Activated CD8-positive, alpha-beta memory T cell treated with anti-CD3 and anti-CD28 coated beads, Interleukin-2, amount 10 ng/mL, durations not matched to agents 7 days and 5 days (primary cell): ENCODE data around the gene RFNG. TPM values are rescaled to one million over a fixed set of nuclear protein-coding genes. Genes with fewer than 3 reads are reported as not detected.
"Not testable (repeated sequence)": the region's sequence is repeated elsewhere in the genome, so short reads cannot be mapped to it uniquely, and the experiment has no call there.

Experiments
- ATAC-seq: fragments of 150-1000 bp; cut with Tn5 transposase; one replicate; pipeline ENCODE4 v1.10.0; 2021; ENCODE audit warnings: moderate library complexity
- CTCF ChIA-PET: fragments of 350-600 bp; sonication (Branson Sonifier 250); formaldehyde crosslinking; loops from one replicate; lab custom pipeline; 2021; ENCODE audit warnings: antibody characterized with exemption; lab: Charles Lee
- DNase-seq: peaks from one replicate; pipeline ENCODE4 v3.0.0-alpha.2; 2020
- H3K27ac Mint-ChIP-seq: one replicate; pipeline ENCODE4 v1.8.0; 2021; ENCODE audit warnings: mild to moderate bottlenecking, mixed read lengths
- H3K27me3 Mint-ChIP-seq: one replicate; pipeline ENCODE4 v1.8.0; 2021; ENCODE audit warnings: mixed read lengths
- H3K36me3 Mint-ChIP-seq: one replicate; pipeline ENCODE4 v1.8.0; 2021; ENCODE audit warnings: mild to moderate bottlenecking, mixed read lengths
- H3K4me1 Mint-ChIP-seq: one replicate; pipeline ENCODE4 v1.8.0; 2021; ENCODE audit warnings: mixed read lengths
- H3K4me3 Mint-ChIP-seq: one replicate; pipeline ENCODE4 v1.8.0; 2021; ENCODE audit warnings: mild to moderate bottlenecking, moderate library complexity, mixed read lengths
- H3K9me3 Mint-ChIP-seq: one replicate; pipeline ENCODE4 v1.8.0; 2022; ENCODE audit warnings: low read depth, mixed read lengths
- total RNA-seq, 2 experiments: library from RNA; stranded (reverse); gene quantifications; one replicate each; pipeline ENCODE4 v1.2.3, GENCODE V29; 2021

The RFNG gene
- total RNA-seq, 2 experiments from 2014 or later, result 20.9 to 23.0 TPM

GRCh38 chr17:82045936-82046484, 5.6 kb downstream of the RFNG start:
- no peak overlapping the region for H3K4me3 Mint-ChIP-seq
- peaks cover 12% of the 10 kb centered on the region for H3K4me1 Mint-ChIP-seq
- no peaks in the 10 kb centered on the region for H3K9me3 Mint-ChIP-seq
- no peaks in the 10 kb centered on the region for H3K27me3 Mint-ChIP-seq
- CTCF ChIA-PET, result no interaction called here
- ATAC-seq (no peak), DNase-seq (no peak)
- H3K36me3 Mint-ChIP-seq, result no peaks in the 10 kb centered on the region
- H3K27ac Mint-ChIP-seq, result no peak overlapping the region

- H3K4me1 Mint-ChIP-seq, result peaks cover 10% of the 10 kb centered on the region
- H3K36me3 Mint-ChIP-seq, result no peaks in the 10 kb centered on the region
- no peaks in the 10 kb centered on the region for H3K27me3 Mint-ChIP-seq
- H3K9me3 Mint-ChIP-seq, result no peaks in the 10 kb centered on the region
- CTCF ChIA-PET, result interaction anchor here (0.7 to 1.4 kb wide), 4 partner anchors 11 to 83 kb away, joined by 3 to 4 read pairs (median 3); no protein-coding TSS in a partner anchor
- no peak overlapping the region for H3K4me3 Mint-ChIP-seq
- H3K27ac Mint-ChIP-seq, result no peak overlapping the region
- ATAC-seq, result no peak
- no peak for DNase-seq
These were observed 8.1 kb downstream of the RFNG start for GRCh38 chr17:82043507-82043906.

GRCh38 chr17:82042649-82043048, 9.0 kb downstream of the RFNG start:
- Mint-ChIP-seq H3K27ac (no peak overlapping the region), H3K36me3 (no peaks in the 10 kb centered on the region), H3K27me3 (no peaks in the 10 kb centered on the region), H3K4me3 (no peak overlapping the region), H3K9me3 (no peaks in the 10 kb centered on the region), H3K4me1 (peaks cover 15% of the 10 kb centered on the region)
- DNase-seq (no peak), ATAC-seq (no peak)
- CTCF ChIA-PET, result interaction anchor here (0.7 kb wide), 1 partner anchor 84 kb away, joined by 3 read pairs; no protein-coding TSS in a partner anchor

- Mint-ChIP-seq H3K4me1 (peaks cover 18% of the 10 kb centered on the region), H3K36me3 (no peaks in the 10 kb centered on the region), H3K27ac (no peak overlapping the region), H3K27me3 (no peaks in the 10 kb centered on the region), H3K9me3 (no peaks in the 10 kb centered on the region), H3K4me3 (no peak overlapping the region)
- ATAC-seq (no peak), DNase-seq (no peak)
- CTCF ChIA-PET, result interaction anchor here (1.0 kb wide), 1 partner anchor 115 kb away, joined by 3 read pairs; no protein-coding TSS in a partner anchor
These were observed 10.3 kb downstream of the RFNG start for GRCh38 chr17:82041144-82041814.

- DNase-seq (no peak), ATAC-seq (no peak)
- no peaks in the 10 kb centered on the region for H3K9me3 Mint-ChIP-seq
- CTCF ChIA-PET, result interaction anchor here (2.5 kb wide), 1 partner anchor 10 kb away, joined by 16 read pairs; no protein-coding TSS in a partner anchor
- H3K4me3 Mint-ChIP-seq, result no peak overlapping the region
- peaks cover 7% of the 10 kb centered on the region for H3K36me3 Mint-ChIP-seq
- H3K4me1 Mint-ChIP-seq, result peaks cover 24% of the 10 kb centered on the region
- no peaks in the 10 kb centered on the region for H3K27me3 Mint-ChIP-seq
- H3K27ac Mint-ChIP-seq, result no peak overlapping the region
These were observed 11.8 kb downstream of the RFNG start for GRCh38 chr17:82039695-82040299.

GRCh38 chr17:82038796-82039409, 12.7 kb downstream of the RFNG start:
- CTCF ChIA-PET, result interaction anchor here (1.7 to 3.5 kb wide), 5 partner anchors 9 to 117 kb away, joined by 7 to 16 read pairs (median 13); partner anchors contain the start of genes CENPX and LRRC45
- H3K36me3 Mint-ChIP-seq, H3K27me3 Mint-ChIP-seq, H3K27ac Mint-ChIP-seq, H3K4me3 Mint-ChIP-seq, H3K9me3 Mint-ChIP-seq, DNase-seq, ATAC-seq: not testable (repeated sequence)
- peaks cover 24% of the 10 kb centered on the region for H3K4me1 Mint-ChIP-seq

- no peak for DNase-seq
- CTCF ChIA-PET, result interaction anchor here (0.6 to 3.5 kb wide), 31 partner anchors 8 to 353 kb away, joined by 3 to 18 read pairs (median 5); partner anchors contain the start of genes CD7, CENPX, FASN and LRRC45
- Mint-ChIP-seq H3K4me3 (peak overlapping the region; percentile 74), H3K4me1 (peaks cover 24% of the 10 kb centered on the region), H3K27ac (peak overlapping the region; percentile 91), H3K9me3 (no peaks in the 10 kb centered on the region), H3K27me3 (no peaks in the 10 kb centered on the region), H3K36me3 (peaks cover 7% of the 10 kb centered on the region)
- no peak for ATAC-seq
These were observed 13.8 kb downstream of the RFNG start for GRCh38 chr17:82037889-82038195.

GRCh38 chr17:82037092-82037888, 14.3 kb downstream of the RFNG start, which contains the start of gene DCXR:
Gene DCXR, minus strand, starts transcription at chr17:82037697. Its CDS starts 15 bp downstream, at chr17:82037682.
- CTCF ChIA-PET, result interaction anchor here (0.6 to 3.5 kb wide), 33 partner anchors 7 to 353 kb away, joined by 3 to 18 read pairs (median 5); partner anchors contain the start of genes CD7, CENPX, FASN and LRRC45
- peak; percentile 95 for ATAC-seq

GRCh38 chr17:82036634-82037091, 14.9 kb downstream of the RFNG start:
- H3K27me3 Mint-ChIP-seq, result no peaks in the 10 kb centered on the region
- H3K9me3 Mint-ChIP-seq, result no peaks in the 10 kb centered on the region
- peak overlapping the region; percentile 28 for H3K27ac Mint-ChIP-seq
- CTCF ChIA-PET, result interaction anchor here (0.8 to 3.5 kb wide), 7 partner anchors 9 to 77 kb away, joined by 3 to 10 read pairs (median 5); partner anchors contain the start of genes CENPX and LRRC45
- no peak for DNase-seq
- peaks cover 7% of the 10 kb centered on the region for H3K36me3 Mint-ChIP-seq
- peak overlapping the region; percentile 74 for H3K4me3 Mint-ChIP-seq
- ATAC-seq, result no peak
- H3K4me1 Mint-ChIP-seq, result peaks cover 24% of the 10 kb centered on the region

More at GRCh38 chr17:82037092-82037888, 14.3 kb downstream of the RFNG start, which contains the start of gene DCXR:
- peak within 1 kb of the TSS; percentile 91 for H3K27ac Mint-ChIP-seq
- peaks cover 7% of the 10 kb centered on the region for H3K36me3 Mint-ChIP-seq
- no peaks in the 10 kb centered on the region for H3K27me3 Mint-ChIP-seq
- peak within 1 kb of the TSS; percentile 74 for H3K4me3 Mint-ChIP-seq
- peak; percentile 98 for DNase-seq
- peaks cover 24% of the 10 kb centered on the region for H3K4me1 Mint-ChIP-seq
- no peaks in the 10 kb centered on the region for H3K9me3 Mint-ChIP-seq

- H3K4me3 Mint-ChIP-seq, result peak overlapping the region; percentile 74
- H3K27me3 Mint-ChIP-seq, result no peaks in the 10 kb centered on the region
- no peaks in the 10 kb centered on the region for H3K9me3 Mint-ChIP-seq
- peaks cover 7% of the 10 kb centered on the region for H3K36me3 Mint-ChIP-seq
- ATAC-seq (no peak), DNase-seq (no peak)
- CTCF ChIA-PET, result interaction anchor here (0.8 to 3.5 kb wide), 8 partner anchors 8 to 118 kb away, joined by 3 to 10 read pairs (median 5); partner anchors contain the start of genes CENPX and LRRC45
- H3K4me1 Mint-ChIP-seq, result peaks cover 22% of the 10 kb centered on the region
- H3K27ac Mint-ChIP-seq, result no peak overlapping the region
These were observed 15.5 kb downstream of the RFNG start for GRCh38 chr17:82035956-82036633.

GRCh38 chr17:82035488-82035887, 16.1 kb downstream of the RFNG start:
- Mint-ChIP-seq H3K36me3 (peaks cover 7% of the 10 kb centered on the region), H3K27me3 (no peaks in the 10 kb centered on the region), H3K9me3 (no peaks in the 10 kb centered on the region), H3K4me3 (peak overlapping the region; percentile 74), H3K4me1 (peaks cover 23% of the 10 kb centered on the region), H3K27ac (no peak overlapping the region)
- CTCF ChIA-PET, result interaction anchor here (0.8 to 3.5 kb wide), 5 partner anchors 12 to 119 kb away, joined by 3 to 10 read pairs (median 8); partner anchors contain the start of genes CENPX and LRRC45
- ATAC-seq (no peak), DNase-seq (no peak)
